Measurements from ENCODE around the gene CTNS. TPM values are rescaled to one million over a fixed set of nuclear protein-coding genes. Genes with fewer than 3 reads are reported as not detected.

CTNS gene
- 19.4 and 35.5 TPM in 2 replicates for total RNA-seq

DNA sequence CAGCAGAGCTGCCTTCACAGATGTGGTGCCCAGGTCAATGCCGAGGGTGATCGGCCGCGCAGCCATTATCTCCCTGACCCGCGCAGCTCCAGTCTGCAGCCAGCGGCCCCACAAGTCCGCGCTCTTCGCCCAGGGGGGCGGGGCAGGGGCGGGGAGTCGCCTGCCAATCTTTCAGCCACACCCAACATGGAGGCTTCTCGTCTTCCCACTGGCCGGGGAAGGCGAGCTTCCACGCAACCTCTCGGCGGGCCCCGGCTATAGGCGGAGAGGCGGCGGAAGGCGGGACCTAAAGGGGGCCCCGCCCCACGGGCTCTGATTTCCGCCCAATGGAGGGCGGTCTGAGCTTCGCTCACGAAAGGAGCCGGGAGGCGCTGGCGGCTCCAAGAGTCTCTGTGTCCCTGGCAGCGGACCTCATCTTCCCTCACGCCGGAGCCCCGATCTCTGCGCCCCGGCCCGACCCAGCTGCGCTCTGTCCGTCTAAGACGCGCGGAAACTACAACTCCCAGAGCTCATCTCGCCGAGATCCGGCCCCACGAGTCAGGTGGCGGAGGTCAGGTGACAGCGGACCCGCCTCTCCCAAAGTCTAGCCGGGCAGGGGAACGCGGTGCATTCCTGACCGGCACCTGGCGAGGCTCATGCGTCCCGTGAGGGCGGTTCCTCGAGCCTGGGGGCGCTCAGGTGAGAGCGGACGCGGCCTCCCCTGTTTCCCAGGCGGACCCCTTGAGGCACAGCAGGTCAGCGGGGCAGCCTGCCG, at the start of gene CTNS, which contains the start of gene SHPK:
TSS of gene CTNS (plus strand) at position 607 of the 754 bp plus-strand sequence. CDS start 3,447 bp downstream, outside the sequence.
TSS of gene SHPK (minus strand) at position 97 of the 754 bp plus-strand sequence. CDS start at position 66, 31 bp downstream.

DNA sequence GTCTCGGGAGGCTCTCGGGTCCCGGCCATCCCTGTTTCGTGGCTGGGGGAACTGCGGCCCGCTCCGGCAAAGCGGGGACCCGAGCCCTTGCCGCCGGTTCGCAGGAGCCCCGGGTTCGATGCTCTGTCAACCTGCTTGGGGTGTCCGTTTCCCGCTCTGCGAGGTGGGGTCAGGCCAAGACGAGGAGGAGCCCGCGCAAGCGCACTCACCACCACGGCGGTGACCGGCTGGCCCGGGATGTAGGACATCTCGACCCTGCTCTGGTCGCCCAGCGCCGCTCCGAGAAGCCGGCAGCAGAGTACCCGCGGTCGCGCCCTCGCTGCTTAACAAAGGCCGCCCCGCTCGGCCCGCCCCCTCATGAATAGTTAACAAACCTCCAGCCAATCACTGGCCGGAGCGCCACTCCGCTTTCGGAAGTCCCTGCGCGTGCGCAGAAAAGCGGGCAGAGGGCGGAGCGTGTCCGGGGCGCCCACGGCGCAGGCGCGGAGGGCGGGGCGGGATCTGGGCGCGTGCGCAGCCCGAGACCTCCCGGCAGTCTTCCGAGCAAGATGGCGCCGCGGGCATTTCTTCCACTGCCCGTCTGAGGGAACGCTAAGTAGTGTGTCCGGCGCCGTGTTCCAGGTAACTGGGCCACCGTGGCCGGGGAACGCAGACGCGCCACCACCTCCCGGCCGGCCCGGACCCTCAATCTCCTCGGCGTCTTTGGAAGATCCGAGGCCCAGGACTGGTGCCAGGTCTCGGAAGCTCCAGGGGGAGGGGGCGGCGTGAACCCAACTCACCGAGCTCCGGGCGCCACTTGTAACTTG, 31.9 kb downstream of the CTNS start, which contains the start of the genes EMC6 and TAX1BP3:
TSS of gene EMC6 (plus strand) at position 534 of the 806 bp plus-strand sequence. CDS start 335 bp downstream, outside the sequence.
TSS of gene TAX1BP3 (minus strand) at position 300 of the 806 bp plus-strand sequence. CDS start at position 248, 52 bp downstream.

DNA sequence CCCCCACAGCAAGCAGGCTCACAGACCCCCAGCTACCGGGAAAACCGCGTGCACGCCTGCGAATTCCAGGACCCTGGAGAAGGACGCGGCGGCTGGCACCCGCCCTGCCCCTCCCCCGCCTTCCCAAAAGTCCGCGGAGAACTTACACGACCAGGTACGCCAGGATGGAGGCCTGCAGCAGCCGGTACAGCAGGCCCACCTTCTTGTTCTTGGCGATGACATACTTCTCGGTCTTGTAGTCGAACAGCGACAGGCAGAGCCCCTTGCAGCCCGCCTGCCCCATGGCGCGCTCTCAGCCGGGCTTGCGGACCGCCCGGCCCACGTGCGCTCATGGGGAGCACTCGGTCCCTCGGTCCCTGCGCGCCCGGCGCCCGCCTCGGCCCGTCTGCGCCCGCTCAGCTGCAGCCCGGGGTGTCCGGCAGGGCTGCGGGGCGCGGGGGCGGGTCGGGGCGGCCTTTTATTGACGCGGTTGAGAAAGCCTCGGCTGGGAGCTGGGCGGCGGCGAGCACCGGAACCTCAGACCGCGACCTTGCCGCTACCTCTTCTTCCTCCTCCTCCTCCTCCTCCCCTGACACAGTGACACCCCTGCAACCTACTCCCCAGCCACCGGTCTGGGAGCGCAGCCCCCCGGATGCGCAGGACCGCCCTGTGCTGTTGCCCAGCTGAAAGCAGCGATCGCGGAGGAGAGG, 59.3 kb downstream of the CTNS start, which contains the start of gene P2RX5:
TSS of gene P2RX5 (minus strand) at position 433 of the 689 bp plus-strand sequence. CDS start at position 283, 150 bp downstream.

Other genes with a start within 250 kb of the CTNS start
- not detected in 2 replicates for gene OR1E1, start 238.3 kb upstream of the CTNS start, total RNA-seq
- 0.33 TPM in 1 of 2 replicates, not detected in the other for gene OR3A3, start 225.4 kb upstream of the CTNS start, total RNA-seq
- not detected in 2 replicates for gene OR1E2, start 202.9 kb upstream of the CTNS start, total RNA-seq
- not detected in 2 replicates for gene SPATA22, start 164.9 kb upstream of the CTNS start, total RNA-seq
- gene ASPA, start 160.8 kb upstream of the CTNS start, total RNA-seq: 0.62 and 0.77 TPM in 2 replicates
- gene TRPV3, start 78.9 kb upstream of the CTNS start, total RNA-seq: 1.00 and 1.5 TPM in 2 replicates
- 2.1 and 2.5 TPM in 2 replicates for gene TRPV1, start 27.3 kb upstream of the CTNS start, total RNA-seq
- gene SHPK, start 510 bp upstream of the CTNS start, total RNA-seq: 15.4 and 29.7 TPM in 2 replicates
- gene TAX1BP3, start 31.8 kb downstream of the CTNS start, total RNA-seq: 179 and 184 TPM in 2 replicates
- 17.4 and 25.3 TPM in 2 replicates for gene EMC6, start 32.1 kb downstream of the CTNS start, total RNA-seq
- 3.7 and 4.0 TPM in 2 replicates for gene P2RX5, start 59.4 kb downstream of the CTNS start, total RNA-seq
- gene HASPIN, start 87.1 kb downstream of the CTNS start, total RNA-seq: 2.5 and 8.9 TPM in 2 replicates
- gene ITGAE, start 164.4 kb downstream of the CTNS start, total RNA-seq: 12.2 and 16.0 TPM in 2 replicates
- gene NCBP3, start 209.5 kb downstream of the CTNS start, total RNA-seq: 21.4 and 28.1 TPM in 2 replicates